HCT116 (cell line): ENCODE results near the gene KRTAP12-2. TPM values are rescaled to one million over a fixed set of nuclear protein-coding genes. Genes with fewer than 3 reads are reported as not detected.

Source experiments
- ATAC-seq: fragments of 200-7000 bp; cut with Tn5 transposase; 2 replicates; pipeline ENCODE4 v1.9.1; 2020; ENCODE audit warnings: mild to moderate bottlenecking, moderate library complexity
- BruUV-seq: library from RNA; stranded (reverse); fragments of 400-500 nt; replicated peaks from 2 replicates; lab custom pipeline; 2021; lab: Mats Ljungman, UMichigan
- CTCF ChIA-PET: fragments of 300-600 bp; sonication (Branson Sonifier 250); formaldehyde crosslinking; loops from one replicate; lab custom pipeline; 2021; ENCODE audit warnings: antibody characterized with exemption; lab: Charles Lee
- POLR2A ChIA-PET: fragments of 300-600, 350-600 bp; sonication (Branson Sonifier 250); formaldehyde crosslinking; loops from one replicate; lab custom pipeline; 2021; ENCODE audit warnings: antibody characterized with exemption; lab: Charles Lee
- RAD21 ChIA-PET, 2 experiments: fragments of 300-600 bp; sonication (Branson Sonifier 250); formaldehyde crosslinking; loops; one replicate each; lab custom pipeline; 2023; ENCODE audit warnings: low total read pairs in 2 of 2; ENCODE audit not compliant: uncharacterized antibody in 2 of 2, unreplicated experiment in 2 of 2, low non-redundant PET in 1 of 2; lab: Charles Lee
- DNase-seq: peaks from one replicate; pipeline ENCODE4 v3.0.0-alpha.2; 2010; ENCODE audit warnings: low read depth, low spot score
- H2AFZ ChIP-seq: fragments of 200-600 bp; shearing (Covaris generic), sonication (generic); 2 replicates; pipeline ENCODE4 v1.6.1; 2017; ENCODE audit warnings: low read depth, mixed run types, mixed read lengths, antibody characterized with exemption, low read length; ENCODE audit not compliant: poor library complexity, severe bottlenecking
- H3K27ac ChIP-seq: 2 replicates; pipeline ENCODE4 v1.5.1; 2012; ENCODE audit warnings: low read depth, low read length
- H3K27me3 ChIP-seq: fragments of 200-600 bp; sonication (generic); 2 replicates; pipeline ENCODE4 v1.6.1; 2016; ENCODE audit warnings: mixed run types, low read length, mixed read lengths; ENCODE audit not compliant: insufficient read depth
- H3K36me3 ChIP-seq, 2 experiments: fragments of 200-500 bp in 1 of 2; fragments of 200-600 bp in 1 of 2; sonication (Bioruptor generic) in 1 of 2; sonication (generic) in 1 of 2; 2 replicates each; pipeline versions ENCODE4 v1.5.1 to v1.6.1; 2014 to 2016; ENCODE audit warnings: low read length in 2 of 2, inconsistent platforms in 1 of 2, mixed read lengths in 1 of 2, mixed run types in 1 of 2; ENCODE audit not compliant: insufficient read depth in 2 of 2, control insufficient read depth in 1 of 2
- H3K4me1 ChIP-seq, 2 experiments: fragments of 200-600 bp in 1 of 2; sonication (generic) in 1 of 2; 2 replicates each; pipeline versions ENCODE4 v1.5.1 to v1.6.1; 2012 to 2017; ENCODE audit warnings: low read length in 2 of 2, inconsistent platforms in 1 of 2, mild to moderate bottlenecking in 1 of 2, mixed read lengths in 1 of 2, mixed run types in 1 of 2, moderate library complexity in 1 of 2; ENCODE audit not compliant: insufficient read depth in 2 of 2, control insufficient read depth in 1 of 2
- H3K4me2 ChIP-seq: fragments of 200-600 bp; sonication (generic); 2 replicates; pipeline ENCODE4 v1.6.1; 2017; ENCODE audit warnings: mixed run types, low read length, mixed read lengths
- H3K4me3 ChIP-seq, 2 experiments: fragments of 200-600 bp in 1 of 2; sonication (generic) in 1 of 2; replicated peaks in 1 of 2; 2 replicates each; pipeline ENCODE4 v1.5.1; 2011 to 2016; ENCODE audit warnings: low read length in 2 of 2, control low read depth in 1 of 2, low read depth in 1 of 2, mild to moderate bottlenecking in 1 of 2, mixed read lengths in 1 of 2, mixed run types in 1 of 2
- H3K79me2 ChIP-seq: fragments of 200-600 bp; sonication (generic); 2 replicates; pipeline ENCODE4 v1.6.1; 2017; ENCODE audit warnings: mild to moderate bottlenecking, mixed run types, low read length, moderate library complexity, mixed read lengths; ENCODE audit not compliant: insufficient read depth
- H3K9ac ChIP-seq: fragments of 200-600 bp; sonication (generic); 2 replicates; pipeline ENCODE4 v1.6.1; 2016; ENCODE audit warnings: low read length, mixed read lengths
- H3K9me2 ChIP-seq: fragments of 200-600 bp; sonication (generic), shearing (Covaris generic); 2 replicates; pipeline ENCODE4 v1.6.1; 2017; ENCODE audit warnings: mixed run types, mild to moderate bottlenecking, moderate library complexity; ENCODE audit not compliant: insufficient read depth
- H3K9me3 ChIP-seq, 2 experiments: fragments of 200-500 bp in 1 of 2; fragments of 200-600 bp in 1 of 2; sonication (Bioruptor generic) in 1 of 2; sonication (generic) in 1 of 2; 2 replicates each; pipeline ENCODE4 v1.6.1; 2014 to 2017; ENCODE audit warnings: low read length in 2 of 2, mixed read lengths in 2 of 2, inconsistent platforms in 1 of 2, low read depth in 1 of 2, mild to moderate bottlenecking in 1 of 2, mixed run types in 1 of 2, moderate library complexity in 1 of 2; ENCODE audit not compliant: control insufficient read depth in 1 of 2, insufficient read depth in 1 of 2
- H4K20me1 ChIP-seq: fragments of 200-600 bp; sonication (generic), shearing (Covaris generic); 2 replicates; pipeline ENCODE4 v1.6.1; 2017; ENCODE audit warnings: mixed run types, mild to moderate bottlenecking, moderate library complexity; ENCODE audit not compliant: insufficient read depth
- EGR1 ChIP-seq: IDR thresholded peaks from 2 replicates; pipeline ENCODE4 v1.6.1; 2012; ENCODE audit warnings: low read depth
- ELF1 ChIP-seq: IDR thresholded peaks from 2 replicates; pipeline ENCODE4 v1.6.1; 2012; ENCODE audit warnings: low read depth, borderline replicate concordance
- EZH2 ChIP-seq: fragments of 200-600 bp; sonication (generic); IDR thresholded peaks from 2 replicates; pipeline ENCODE4 v1.6.1; 2017; ENCODE audit warnings: antibody characterized with exemption, mixed run types
- JUND ChIP-seq: IDR thresholded peaks from 2 replicates; pipeline ENCODE4 v1.6.1; 2012
- SRF ChIP-seq: IDR thresholded peaks from 2 replicates; pipeline ENCODE4 v1.6.1; 2012; ENCODE audit warnings: low read depth
- TCF7L2 ChIP-seq: IDR thresholded peaks from 2 replicates; pipeline ENCODE4 v1.7.0; 2011; ENCODE audit warnings: borderline replicate concordance, inconsistent platforms; ENCODE audit not compliant: insufficient read depth, insufficient read length; ENCODE audit errors: extremely low read depth
- ZFX ChIP-seq: fragments of 450-650 bp; IDR thresholded peaks from 2 replicates; pipeline ENCODE4 v1.6.1; 2017
- intact Hi-C: fragments of 100-400 bp; cut with micrococcal nuclease; formaldehyde crosslinking; loops from 2 replicates; pipeline ENCODE4 v1.10.0; 2022
- total RNA-seq: library from RNA; stranded (reverse); gene quantifications from one replicate; pipeline ENCODE4 v1.2.1, GENCODE V29; 2021; ENCODE audit not compliant: unreplicated experiment
- TF ChIP-seq, protein P1 (sequence below), 3 experiments: fragments of 200-600 bp in 1 of 3; sonication (generic) in 1 of 3; IDR thresholded peaks in 2 of 3; conservative IDR thresholded peaks in 1 of 3; 2 replicates each; pipeline ENCODE4 v1.5.1; 2012 to 2017; ENCODE audit warnings: low read depth in 2 of 3, low read length in 2 of 3, antibody characterized with exemption in 1 of 3, borderline replicate concordance in 1 of 3, control low read depth in 1 of 3, mild to moderate bottlenecking in 1 of 3, mixed read lengths in 1 of 3, mixed run types in 1 of 3, moderate library complexity in 1 of 3; ENCODE audit not compliant: insufficient read depth in 1 of 3
- TF ChIP-seq, protein P2 (sequence below): IDR thresholded peaks from 2 replicates; pipeline ENCODE4 v1.6.1; 2012

Gene KRTAP12-2
- total RNA-seq, 1 experiment from 2014 or later: not detected

DNA sequence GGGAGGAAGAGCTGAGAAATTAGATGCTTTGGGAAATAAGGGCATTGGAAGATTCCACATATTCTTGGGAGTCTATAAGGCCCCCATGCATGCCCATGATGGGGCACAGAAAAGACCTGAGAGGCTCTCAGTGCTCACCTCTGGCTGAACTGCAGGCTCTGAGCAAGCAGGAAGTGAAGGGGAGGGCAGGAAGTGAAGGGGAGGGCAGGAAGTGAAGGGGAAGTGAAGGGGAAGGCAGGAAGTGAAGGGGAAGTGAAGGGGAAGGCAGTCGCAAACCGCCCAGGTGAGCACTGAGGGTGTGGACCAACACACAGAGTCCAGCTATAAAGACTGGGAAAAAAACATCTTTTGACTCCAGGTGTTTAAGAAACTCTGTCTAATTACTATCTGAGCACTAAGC lies 36.3 kb downstream of the KRTAP12-2 start:
- TF ChIP-seq SRF: no peak
- TF ChIP-seq, protein P1, sequence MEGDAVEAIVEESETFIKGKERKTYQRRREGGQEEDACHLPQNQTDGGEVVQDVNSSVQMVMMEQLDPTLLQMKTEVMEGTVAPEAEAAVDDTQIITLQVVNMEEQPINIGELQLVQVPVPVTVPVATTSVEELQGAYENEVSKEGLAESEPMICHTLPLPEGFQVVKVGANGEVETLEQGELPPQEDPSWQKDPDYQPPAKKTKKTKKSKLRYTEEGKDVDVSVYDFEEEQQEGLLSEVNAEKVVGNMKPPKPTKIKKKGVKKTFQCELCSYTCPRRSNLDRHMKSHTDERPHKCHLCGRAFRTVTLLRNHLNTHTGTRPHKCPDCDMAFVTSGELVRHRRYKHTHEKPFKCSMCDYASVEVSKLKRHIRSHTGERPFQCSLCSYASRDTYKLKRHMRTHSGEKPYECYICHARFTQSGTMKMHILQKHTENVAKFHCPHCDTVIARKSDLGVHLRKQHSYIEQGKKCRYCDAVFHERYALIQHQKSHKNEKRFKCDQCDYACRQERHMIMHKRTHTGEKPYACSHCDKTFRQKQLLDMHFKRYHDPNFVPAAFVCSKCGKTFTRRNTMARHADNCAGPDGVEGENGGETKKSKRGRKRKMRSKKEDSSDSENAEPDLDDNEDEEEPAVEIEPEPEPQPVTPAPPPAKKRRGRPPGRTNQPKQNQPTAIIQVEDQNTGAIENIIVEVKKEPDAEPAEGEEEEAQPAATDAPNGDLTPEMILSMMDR (IDR thresholded peaks at IDR 0.05 in 2 of 3, conservative IDR thresholded peaks at IDR 0.05 in 1 of 3; ENCODE audit: borderline replicate concordance in 1 of 3, insufficient read depth in 1 of 3, low read depth in 2 of 3, low read length in 2 of 3): no peak
- TF ChIP-seq ZFX: no peak
- TF ChIP-seq JUND: no peak
- TF ChIP-seq, protein P2, sequence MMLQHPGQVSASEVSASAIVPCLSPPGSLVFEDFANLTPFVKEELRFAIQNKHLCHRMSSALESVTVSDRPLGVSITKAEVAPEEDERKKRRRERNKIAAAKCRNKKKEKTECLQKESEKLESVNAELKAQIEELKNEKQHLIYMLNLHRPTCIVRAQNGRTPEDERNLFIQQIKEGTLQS: no peak
- no peak for TF ChIP-seq EZH2
- no peak for TF ChIP-seq EGR1
- TF ChIP-seq ELF1: no peak
- TF ChIP-seq TCF7L2: no peak
- no TSS peak for BruUV-seq
- H2AFZ ChIP-seq: no peak overlapping the region
- H3K4me3 ChIP-seq: no peak overlapping the region
- no peaks in the 10 kb centered on the region for H3K4me1 ChIP-seq
- H3K79me2 ChIP-seq: no peaks in the 10 kb centered on the region
- intact Hi-C loops: no loop called here
- H3K27me3 ChIP-seq: no peaks in the 10 kb centered on the region
- H3K9me3 ChIP-seq: peaks cover 0 to 3% of the 10 kb centered on the region in 2 experiments; a peak in 1 of 4 replicates
- DNase-seq (no peak), ATAC-seq (no peak)
- no peak overlapping the region for H3K27ac ChIP-seq
- POLR2A ChIA-PET: no interaction called here
- H4K20me1 ChIP-seq: no peaks in the 10 kb centered on the region
- no peak overlapping the region for H3K9ac ChIP-seq
- no peak overlapping the region for H3K4me2 ChIP-seq
- no peaks in the 10 kb centered on the region for H3K9me2 ChIP-seq
- RAD21 ChIA-PET: no interaction called here
- no peaks in the 10 kb centered on the region for H3K36me3 ChIP-seq
- CTCF ChIA-PET: no interaction called here
